OCI-LY1 (cell line): ENCODE results near the gene TMCC1.
"Not testable (repeated sequence)": the region's sequence is repeated elsewhere in the genome, so short reads cannot be mapped to it uniquely, and the experiment has no call there.

ENCODE experiments used
- CTCF ChIP-seq: fragments of 200-600 bp; sonication (generic), shearing (Covaris generic); IDR thresholded peaks from 2 replicates; pipeline ENCODE4 v1.5.1; 2017; ENCODE audit warnings: mild to moderate bottlenecking, antibody characterized with exemption, low read length, moderate library complexity, mixed read lengths
- EZH2 ChIP-seq: fragments of 200-600 bp; sonication (generic), shearing (Covaris generic); IDR thresholded peaks from 2 replicates; pipeline ENCODE4 v1.8.0; 2017; ENCODE audit warnings: borderline replicate concordance, mixed run types, mild to moderate bottlenecking, antibody characterized with exemption, low read length, moderate library complexity, mixed read lengths

GRCh38 chr3:129640985-129641384, 252.5 kb downstream of the TMCC1 start:
- not testable (repeated sequence) for TF ChIP-seq CTCF, EZH2
